ENCODE measurements around the gene ACTG1. TPM values are rescaled to one million over a fixed set of nuclear protein-coding genes. Genes with fewer than 3 reads are reported as not detected.

ACTG1 gene
- total RNA-seq, 3 donors from 2014 or later, result 2,222 to 2,764 (median 2,750) TPM

- no peak for TF ChIP-seq POLR2AphosphoS5 (IDR thresholded peaks at IDR 0.05)
- no peak for TF ChIP-seq CTCF (IDR thresholded peaks at IDR 0.05)
- no peak for TF ChIP-seq POLR2A (IDR thresholded peaks at IDR 0.05)
- intact Hi-C loops (cut with DNase I; ENCODE audit: low total_unique reads), result loop anchor here (10.0 kb wide), 1 partner anchor 233 kb away; no protein-coding TSS in a partner anchor
- peak overlapping the region; percentile 6 to 45 for H3K27ac ChIP-seq
These were observed 24.9 kb downstream of the ACTG1 start for GRCh38 chr17:81487487-81488275.

GRCh38 chr17:81487089-81487486, 25.5 kb downstream of the ACTG1 start:
- Histone ChIP-seq H3K4me3 (peak overlapping the region in 1 of 3 donors; percentile 78), H3K4me1 (peaks cover 0 to 4% of the 10 kb centered on the region in 2 donors), H3K9me3 (no peaks in the 10 kb centered on the region), H3K27me3 (no peaks in the 10 kb centered on the region), H3K36me3 (no peaks in the 10 kb centered on the region), H3K27ac (no peak overlapping the region)
- TF ChIP-seq POLR2A (IDR thresholded peaks at IDR 0.05) (no peak), POLR2AphosphoS5 (IDR thresholded peaks at IDR 0.05) (no peak), CTCF (IDR thresholded peaks at IDR 0.05) (no peak)
- no peak for DNase-seq (ENCODE audit: low spot score in 2 of 2)
- intact Hi-C loops (cut with DNase I; ENCODE audit: low total_unique reads), result loop anchor here (10.0 kb wide), 1 partner anchor 232 kb away; no protein-coding TSS in a partner anchor

More at GRCh38 chr17:81487487-81488275, 24.9 kb downstream of the ACTG1 start:
- no peaks in the 10 kb centered on the region for H3K36me3 ChIP-seq
- no peaks in the 10 kb centered on the region for H3K9me3 ChIP-seq
- peak overlapping the region; percentile 55 to 78 (median 62) for H3K4me3 ChIP-seq
- H3K27me3 ChIP-seq, result no peaks in the 10 kb centered on the region
- no peak for DNase-seq (ENCODE audit: low spot score in 2 of 2)
- peaks cover 0 to 4% of the 10 kb centered on the region in 2 donors for H3K4me1 ChIP-seq

GRCh38 chr17:81486199-81486810, 26.3 kb downstream of the ACTG1 start:
- Histone ChIP-seq H3K9me3 (no peaks in the 10 kb centered on the region), H3K27me3 (no peaks in the 10 kb centered on the region), H3K36me3 (no peaks in the 10 kb centered on the region), H3K27ac (no peak overlapping the region), H3K4me3 (no peak overlapping the region), H3K4me1 (peaks cover 0 to 4% of the 10 kb centered on the region in 2 donors)
- no peak for DNase-seq (ENCODE audit: low spot score in 2 of 2)
- TF ChIP-seq POLR2A (IDR thresholded peaks at IDR 0.05), result no peak
- no peak for TF ChIP-seq POLR2AphosphoS5 (IDR thresholded peaks at IDR 0.05)
- no peak for TF ChIP-seq CTCF (IDR thresholded peaks at IDR 0.05)
- intact Hi-C loops (cut with DNase I; ENCODE audit: low total_unique reads), result loop anchor here (10.0 kb wide), 1 partner anchor 232 kb away; no protein-coding TSS in a partner anchor

- DNase-seq (ENCODE audit: low spot score in 2 of 2), result peak; percentile 78 to 90
- Histone ChIP-seq H3K36me3 (no peaks in the 10 kb centered on the region), H3K4me1 (peaks cover 0 to 4% of the 10 kb centered on the region in 2 donors), H3K27me3 (no peaks in the 10 kb centered on the region), H3K27ac (no peak overlapping the region), H3K4me3 (peak overlapping the region; percentile 34 to 68 (median 46)), H3K9me3 (no peaks in the 10 kb centered on the region)
- intact Hi-C loops (cut with DNase I; ENCODE audit: low total_unique reads), result loop anchor here (10.0 kb wide), 1 partner anchor 230 kb away; no protein-coding TSS in a partner anchor
- TF ChIP-seq POLR2AphosphoS5 (IDR thresholded peaks at IDR 0.05) (peak in 2 of 3 donors; percentile 57 to 67), POLR2A (IDR thresholded peaks at IDR 0.05) (no peak), CTCF (IDR thresholded peaks at IDR 0.05) (peak; percentile 80 to 99 (median 82))
These were observed 28.2 kb downstream of the ACTG1 start for GRCh38 chr17:81484195-81484979.
